CD4-positive, alpha-beta T cell treated with Interleukin-2 at 100 ng/mL for 4 hours (primary cell): ENCODE measurements around the gene HOXC11.
A peak's percentile ranks its signal among the peaks of the same experiment; 100 is the strongest.

ENCODE experiments used
- DNase-seq: peaks from one replicate; pipeline ENCODE4 v3.0.0-alpha.2; 2020; ENCODE audit warnings: low spot score

Gene HOXC11

GRCh38 chr12:53974084-53975063 is 1.4 kb downstream of the HOXC11 start, which contains the start of gene HOTAIR:
Gene HOTAIR, minus strand, starts transcription at chr12:53974954.
- DNase-seq, result no peak

DNA sequence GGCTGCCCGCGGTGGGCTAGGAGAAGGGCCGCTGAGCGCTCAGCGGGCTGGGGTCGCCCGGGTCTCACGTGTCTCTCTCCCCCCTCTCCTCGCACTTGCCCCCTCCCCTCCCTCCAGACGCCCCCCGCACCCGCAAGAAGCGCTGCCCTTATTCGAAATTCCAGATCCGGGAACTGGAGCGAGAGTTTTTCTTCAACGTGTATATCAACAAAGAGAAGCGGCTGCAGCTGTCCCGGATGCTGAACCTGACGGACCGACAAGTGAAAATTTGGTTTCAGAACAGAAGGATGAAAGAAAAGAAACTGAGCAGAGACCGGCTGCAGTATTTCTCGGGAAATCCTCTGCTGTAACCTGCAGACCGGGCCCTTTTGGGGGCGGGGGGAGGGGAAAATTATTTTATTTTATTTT is 2.1 kb downstream of the HOXC11 start:
- no peak for DNase-seq

GRCh38 chr12:53975479-53976152 is 2.7 kb downstream of the HOXC11 start:
- no peak for DNase-seq

GRCh38 chr12:53976172-53976822 is 3.4 kb downstream of the HOXC11 start:
- DNase-seq, result no peak

GRCh38 chr12:53976823-53977595 is 4.1 kb downstream of the HOXC11 start:
- no peak for DNase-seq

GRCh38 chr12:53977596-53978445 is 4.9 kb downstream of the HOXC11 start:
- DNase-seq, result no peak

- DNase-seq, result no peak
These were observed 5.8 kb downstream of the HOXC11 start for GRCh38 chr12:53978477-53979356.

DNA sequence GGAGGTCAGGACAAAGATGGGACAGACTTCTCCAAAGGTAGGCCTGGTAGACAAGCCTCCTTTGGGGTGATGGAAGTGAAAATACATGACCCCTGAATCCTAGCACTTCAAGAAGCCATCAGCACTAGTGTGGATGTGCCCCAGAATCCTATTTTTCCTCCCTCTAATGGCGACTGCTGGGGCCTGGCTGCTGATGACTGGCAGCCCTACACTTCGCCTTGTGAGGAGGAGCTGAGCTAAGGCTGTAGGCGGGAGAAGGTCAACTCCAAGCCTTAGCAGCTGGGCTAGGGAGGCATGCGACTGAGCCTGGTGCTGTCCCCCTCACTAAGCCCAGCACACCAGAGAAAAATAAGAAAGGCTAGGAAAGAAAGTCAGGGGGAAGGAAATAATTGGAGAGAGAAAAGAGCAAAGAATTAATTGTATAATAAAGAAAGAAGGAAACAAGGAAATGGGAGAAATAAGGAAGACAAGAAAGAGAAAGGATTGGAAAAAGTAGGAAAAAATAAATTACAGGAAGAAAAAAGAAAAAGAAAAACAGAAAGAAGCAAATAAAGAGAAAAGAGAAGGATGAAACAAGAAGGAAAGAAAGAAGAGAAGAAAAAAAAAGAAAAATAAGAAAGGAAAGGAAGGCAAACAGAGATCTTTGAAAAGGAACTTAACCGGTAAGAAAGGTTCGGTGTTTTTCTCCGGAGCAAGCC is 7.3 kb downstream of the HOXC11 start:
- DNase-seq, result no peak

DNA sequence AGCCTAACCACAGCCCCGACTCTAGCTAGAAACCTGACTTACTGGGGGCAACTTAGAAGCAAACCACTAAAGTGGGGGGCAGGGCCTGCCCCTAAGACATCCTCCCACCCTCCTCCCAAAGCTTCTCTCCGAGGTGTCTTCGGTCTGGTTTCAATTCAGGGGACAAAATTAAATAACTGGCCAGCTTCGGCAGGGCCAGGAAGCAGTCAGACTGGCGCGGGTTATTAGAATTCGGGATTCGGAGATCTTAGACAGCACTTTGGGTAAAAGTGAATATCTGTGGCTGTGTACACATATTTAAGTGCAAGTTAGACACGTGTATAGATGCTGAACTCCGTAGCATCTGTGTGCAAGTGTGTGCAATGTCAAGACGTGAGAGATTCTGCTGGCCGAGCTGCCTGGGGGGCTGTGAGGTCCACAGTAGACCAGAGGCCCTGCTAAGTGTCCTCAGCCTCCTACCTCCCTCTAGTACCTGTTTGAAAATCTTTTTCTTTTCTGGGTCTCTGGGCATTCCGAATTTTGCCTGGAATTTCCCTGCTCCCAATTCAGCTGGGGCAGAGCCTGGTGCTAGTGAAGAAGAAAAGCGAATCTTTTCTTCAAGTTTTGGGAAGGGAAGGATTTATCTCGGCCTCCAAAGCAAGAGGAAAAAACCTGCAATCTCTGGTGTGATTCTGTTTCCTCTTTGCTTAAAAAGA is 8.0 kb downstream of the HOXC11 start:
- DNase-seq, result no peak

DNA sequence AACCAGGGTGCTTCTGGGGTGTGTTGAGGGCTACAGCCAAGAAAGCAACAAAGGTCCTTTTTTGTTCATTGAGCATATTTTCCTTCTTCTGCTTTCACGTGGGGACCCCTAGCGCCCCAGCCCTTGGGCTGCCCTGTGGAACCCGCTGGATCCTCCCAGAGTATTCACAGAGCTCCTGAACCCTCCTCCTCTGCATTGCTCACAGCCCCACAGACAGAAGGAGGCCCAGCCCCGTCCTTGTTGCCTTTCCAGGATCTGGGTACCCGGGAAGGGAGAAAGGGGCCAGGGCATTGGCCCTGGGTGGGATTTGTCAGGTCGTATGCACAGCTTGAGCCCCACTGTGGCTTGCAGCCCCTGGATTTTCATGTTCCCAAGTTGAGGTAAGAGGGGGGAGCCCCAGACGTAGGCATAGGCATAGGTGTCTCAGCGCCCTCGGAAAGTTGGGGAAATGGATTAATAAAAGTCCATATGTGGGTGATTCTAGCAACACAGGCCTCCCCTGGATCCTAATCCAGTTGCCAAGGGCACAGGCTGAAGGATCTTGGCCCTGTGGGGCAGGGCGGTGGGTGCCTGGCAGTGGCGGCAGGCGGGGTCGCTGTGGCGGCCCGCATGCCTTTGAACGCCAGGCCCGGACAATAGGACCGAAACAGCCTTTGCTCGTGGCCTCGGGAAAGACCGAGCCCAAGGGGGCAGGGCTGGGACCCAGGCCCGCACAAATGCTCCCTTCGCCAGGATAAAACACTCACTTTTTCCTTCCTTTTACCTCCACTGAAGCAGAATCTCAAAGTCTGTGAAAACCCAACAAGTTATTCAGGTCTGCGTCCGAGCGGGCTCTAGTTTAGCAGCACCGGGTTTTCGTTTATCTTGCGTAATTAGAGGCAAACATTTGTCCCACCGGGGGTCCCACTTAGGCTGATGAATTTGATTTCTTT is 9.0 kb downstream of the HOXC11 start:
- no peak for DNase-seq

DNA sequence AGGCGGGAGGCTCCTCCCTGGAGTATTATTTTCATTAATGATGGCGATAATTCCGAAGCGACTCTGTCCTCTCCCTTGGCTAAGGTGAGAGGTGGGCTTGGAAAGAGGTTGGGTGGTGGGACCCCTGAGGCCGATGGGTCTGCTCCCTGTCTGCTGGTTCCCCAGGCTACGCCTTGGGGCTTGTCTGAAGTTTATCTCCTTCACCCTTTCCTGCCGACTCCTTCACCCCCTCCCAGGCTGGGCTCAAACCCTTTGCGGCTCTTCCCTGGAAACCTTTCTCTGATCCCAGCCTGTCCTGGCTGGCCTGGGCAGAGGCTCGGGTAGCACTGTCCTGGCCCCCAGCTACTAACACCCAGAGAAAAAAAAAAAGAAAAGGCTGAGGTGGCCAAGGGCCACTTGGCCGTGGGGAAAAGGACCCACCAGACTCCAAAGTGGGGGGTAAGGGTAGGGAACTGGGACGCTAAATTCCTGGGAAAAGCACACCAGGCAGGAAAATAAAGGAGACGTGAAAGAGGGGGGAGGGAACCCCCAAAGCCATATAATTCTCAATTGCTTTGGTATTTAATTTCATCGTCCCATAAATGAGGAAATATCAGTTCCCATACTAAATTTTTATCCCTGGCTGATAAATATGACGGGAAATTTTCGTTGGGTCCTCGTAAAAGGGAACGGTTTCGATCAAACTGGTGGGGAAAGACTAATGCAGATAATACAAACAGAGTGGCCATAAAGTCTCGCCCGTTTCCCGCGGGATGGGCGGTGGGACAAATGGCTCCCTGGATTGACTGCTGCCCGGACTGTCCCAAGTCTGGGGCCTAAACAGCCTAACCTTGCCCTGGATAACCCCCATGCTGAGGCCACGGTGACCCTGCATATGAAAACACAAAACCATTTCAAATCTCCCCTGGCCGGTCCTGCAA is 10.0 kb downstream of the HOXC11 start:
- DNase-seq, result no peak

- no peak for DNase-seq
These were observed 10.6 kb downstream of the HOXC11 start for GRCh38 chr12:53983568-53983949.

DNA sequence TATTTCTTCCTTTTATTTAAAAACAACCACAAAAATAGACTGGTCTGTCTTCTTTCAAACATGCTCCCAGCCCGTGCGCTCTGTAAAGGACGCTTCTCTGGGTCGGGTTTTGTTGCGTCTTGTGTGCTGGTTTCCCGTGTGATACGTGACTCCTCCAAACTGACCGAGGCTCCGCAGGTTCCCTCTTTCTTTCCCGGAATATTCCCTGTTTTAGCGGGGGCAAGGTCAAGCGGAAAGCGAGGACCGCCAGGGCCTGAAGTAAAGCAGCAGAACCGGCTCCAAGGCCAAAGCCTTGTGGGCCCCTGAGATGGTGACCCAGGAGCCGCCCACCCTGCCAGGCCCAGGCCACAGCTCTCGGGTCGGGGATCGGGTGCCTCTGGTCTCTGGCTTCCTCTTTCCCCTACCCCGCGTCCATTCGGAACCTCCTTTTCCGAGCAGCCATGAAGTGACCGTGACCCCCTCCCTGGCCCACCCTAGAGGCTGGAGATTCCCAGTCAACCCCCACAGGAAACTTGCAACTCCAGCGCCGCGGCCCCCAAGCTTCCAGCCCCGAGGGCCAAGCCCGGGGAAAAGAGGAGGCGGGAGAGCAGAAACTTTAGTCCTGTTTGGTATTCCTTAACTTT is 11.1 kb downstream of the HOXC11 start:
- DNase-seq, result no peak

GRCh38 chr12:53984901-53985691 is 12.2 kb downstream of the HOXC11 start, which contains the start of gene HOXC10:
Gene HOXC10, plus strand, starts transcription at chr12:53985146. Its CDS starts 114 bp downstream, at chr12:53985260.
- DNase-seq, result peak; percentile 68

DNA sequence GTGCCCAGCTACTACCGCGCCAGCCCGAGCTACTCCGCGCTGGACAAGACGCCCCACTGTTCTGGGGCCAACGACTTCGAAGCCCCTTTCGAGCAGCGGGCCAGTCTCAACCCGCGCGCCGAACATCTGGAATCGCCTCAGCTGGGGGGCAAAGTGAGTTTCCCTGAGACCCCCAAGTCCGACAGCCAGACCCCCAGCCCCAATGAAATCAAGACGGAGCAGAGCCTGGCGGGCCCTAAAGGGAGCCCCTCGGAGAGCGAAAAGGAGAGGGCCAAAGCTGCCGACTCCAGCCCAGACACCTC is 12.7 kb downstream of the HOXC11 start:
- DNase-seq, result no peak
